Kidney (tissue), 14 donors: Measurements from ENCODE around the gene UMOD. TPM values are rescaled to one million over a fixed set of nuclear protein-coding genes. Genes with fewer than 3 reads are reported as not detected.

Experiments
- DNase-seq, 5 donors: peaks; one replicate each; pipeline ENCODE4 v3.0.0-alpha.2; 2013 to 2020
- FAIRE-seq: peaks from 2 replicates; lab custom pipeline; 2012; peaks lifted over from hg19 to GRCh38; lab: Jason Lieb, UNC
- H3K27ac ChIP-seq, 2 donors: one replicate each; pipeline ENCODE4 v1.7.0; 2013; ENCODE audit warnings: low read depth in 2 of 2, low read length in 2 of 2, inconsistent platforms in 1 of 2
- H3K27me3 ChIP-seq: one replicate; pipeline ENCODE4 v1.7.1; 2013; ENCODE audit warnings: low read length, inconsistent platforms; ENCODE audit not compliant: control insufficient read depth, insufficient read depth
- H3K36me3 ChIP-seq, 3 donors: one replicate each; pipeline versions ENCODE4 v1.7.0 to v1.7.1; 2013; ENCODE audit warnings: low read length in 3 of 3, control low read depth in 1 of 3, inconsistent platforms in 1 of 3; ENCODE audit not compliant: insufficient read depth in 3 of 3, control insufficient read depth in 2 of 3
- H3K4me1 ChIP-seq, 3 donors: one replicate each; pipeline versions ENCODE4 v1.7.0 to v1.7.1; 2013; ENCODE audit warnings: low read length in 3 of 3, inconsistent platforms in 1 of 3, low read depth in 1 of 3; ENCODE audit not compliant: control insufficient read depth in 2 of 3, insufficient read depth in 2 of 3
- H3K4me3 ChIP-seq, 3 donors: one replicate each; pipeline versions ENCODE4 v1.7.0 to v1.8.1; 2013; ENCODE audit warnings: low read length in 3 of 3, control low read depth in 1 of 3, inconsistent platforms in 1 of 3
- H3K9ac ChIP-seq, 3 donors: one replicate each; pipeline versions ENCODE4 v1.7.0 to v1.7.1; 2013; ENCODE audit warnings: low read length in 3 of 3, control low read depth in 1 of 3, inconsistent platforms in 1 of 3
- H3K9me3 ChIP-seq, 3 donors: one replicate each; pipeline versions ENCODE4 v1.7.0 to v1.7.1; 2013; ENCODE audit warnings: low read length in 3 of 3, control low read depth in 1 of 3, inconsistent platforms in 1 of 3; ENCODE audit not compliant: control insufficient read depth in 2 of 3, insufficient read depth in 1 of 3
- CTCF ChIP-seq: IDR thresholded peaks from 3 replicates; pipeline ENCODE4 v1.5.1; 2012; ENCODE audit warnings: mild to moderate bottlenecking, moderate library complexity, borderline replicate concordance; ENCODE audit not compliant: insufficient read depth; ENCODE audit errors: extremely low read depth
- intact Hi-C: fragments of 100-400 bp; cut with DNase I; formaldehyde crosslinking; loops from one replicate; pipeline ENCODE4 v1.11.1; 2022
- polyA plus RNA-seq: library from polyadenylated mRNA; stranded (reverse); fragments of 350-450 nt; fragmentation: Illumina TruSeq; extraction: RNeasy Lipid Tissue Mini Kit (QIAGEN cat#74804); gene quantifications from one replicate; pipeline ENCODE4 v1.2.3, GENCODE V29; 2014; ENCODE audit warnings: low read depth, low replicate concordance; ENCODE audit not compliant: insufficient read depth
- total RNA-seq: library from RNA; stranded (reverse); fragmentation: NEBNext Ultra II Directional; extraction: Animal tissue kit (Norgen Biotek cat#: 25700); gene quantifications from one replicate; pipeline ENCODE4 v1.2.1, GENCODE V29; 2021
- donor health status: control.
- donor health status: control.
- donor health status: control.
- donor health status: control.
- donor health status: control.
- donor health status: DM: yes; HTN: yes; CAD: no.
- donor health status: Normal renal cell carcinoma (clear cell type).

Gene UMOD
- total and polyA plus RNA-seq, 2 donors from 2014 or later = 65.7 to 4,168 TPM

- Histone ChIP-seq H3K9me3 (no peaks in the 10 kb centered on the region), H3K4me1 (peaks cover 0 to 16% (median 2%) of the 10 kb centered on the region in 3 donors), H3K4me3 (no peak overlapping the region), H3K36me3 (no peaks in the 10 kb centered on the region), H3K27me3 (no peaks in the 10 kb centered on the region), H3K27ac (no peak overlapping the region), H3K9ac (no peak overlapping the region)
- FAIRE-seq = no peak
- no peak for DNase-seq
- TF ChIP-seq CTCF = no peak
- intact Hi-C loops = no loop called here
Observed at GRCh38 chr16:20391045-20391444, 38.5 kb upstream of the UMOD start.

DNA sequence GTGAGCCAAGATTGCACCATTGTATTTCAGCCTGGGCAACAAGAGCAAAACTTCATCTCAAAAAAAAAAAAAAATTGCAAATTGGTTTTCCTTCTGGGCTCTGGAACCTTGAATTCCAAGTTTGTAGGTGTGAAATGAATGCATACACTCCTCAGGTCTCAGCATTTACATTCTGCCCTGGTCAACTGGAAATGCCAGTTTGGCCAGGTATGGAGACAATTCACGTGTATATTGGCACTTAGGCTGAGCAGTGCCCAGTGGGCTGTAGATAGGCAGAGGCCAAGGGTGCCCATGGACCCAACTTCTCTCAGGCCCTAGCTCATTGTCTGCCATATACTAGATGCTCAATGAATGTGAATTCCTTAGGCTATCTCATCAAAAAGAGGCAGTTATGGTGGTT lies 36.3 kb upstream of the UMOD start:
- FAIRE-seq = no peak
- intact Hi-C loops = loop anchor here (10.0 kb wide), 1 partner anchor 484 kb away; no protein-coding TSS in a partner anchor
- Histone ChIP-seq H3K36me3 (no peaks in the 10 kb centered on the region), H3K4me1 (peaks cover 0 to 7% (median 0%) of the 10 kb centered on the region in 3 donors), H3K27ac (no peak overlapping the region), H3K9me3 (no peaks in the 10 kb centered on the region), H3K4me3 (no peak overlapping the region), H3K9ac (no peak overlapping the region), H3K27me3 (no peaks in the 10 kb centered on the region)
- TF ChIP-seq CTCF = no peak
- DNase-seq = no peak

DNA sequence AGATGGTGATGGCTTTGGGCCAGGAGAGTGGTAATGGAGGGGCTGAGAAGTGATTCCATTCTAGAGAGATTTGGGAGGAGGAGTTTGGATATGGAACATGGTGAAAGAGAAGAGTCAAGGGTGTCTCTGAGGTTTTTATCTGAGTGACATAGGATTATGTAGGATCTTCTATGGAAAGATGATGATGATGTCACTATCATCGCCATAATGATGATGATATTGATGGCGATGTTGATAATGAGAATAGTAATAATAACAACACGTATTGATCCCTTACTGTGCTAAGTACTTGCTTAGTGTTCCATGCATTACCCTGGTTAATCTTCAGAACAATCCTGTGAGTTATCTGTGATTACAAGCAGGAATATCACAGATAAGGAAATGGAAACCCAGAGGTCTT lies 35.5 kb upstream of the UMOD start:
- intact Hi-C loops = loop anchor here (10.0 kb wide), 1 partner anchor 483 kb away; no protein-coding TSS in a partner anchor
- Histone ChIP-seq H3K4me3 (no peak overlapping the region), H3K4me1 (no peaks in the 10 kb centered on the region), H3K9me3 (no peaks in the 10 kb centered on the region), H3K27ac (no peak overlapping the region), H3K27me3 (no peaks in the 10 kb centered on the region), H3K36me3 (no peaks in the 10 kb centered on the region), H3K9ac (no peak overlapping the region)
- no peak for TF ChIP-seq CTCF
- FAIRE-seq (no peak), DNase-seq (no peak)
